Endothelial cell of umbilical vein (primary cell): ENCODE measurements around the gene PYROXD2.

Experiments
- CTCF ChIP-seq, 2 donors: IDR thresholded peaks; 1 replicate in 1 of 2; 2 replicates in 1 of 2; pipeline ENCODE4 v1.5.1; 2011; ENCODE audit warnings: low read length in 2 of 2, mild to moderate bottlenecking in 2 of 2, moderate library complexity in 2 of 2, control low read depth in 1 of 2, inconsistent platforms in 1 of 2, low read depth in 1 of 2; ENCODE audit not compliant: insufficient read depth in 1 of 2; ENCODE audit errors: extremely low read depth in 1 of 2
- POLR2A ChIP-seq: IDR thresholded peaks from 2 replicates; pipeline ENCODE4 v1.6.1; 2012; ENCODE audit warnings: low read depth, mild to moderate bottlenecking, control low read depth, low read length
- POLR2AphosphoS5 ChIP-seq: IDR thresholded peaks from 2 replicates; pipeline ENCODE4 v1.6.1; 2012; ENCODE audit warnings: low read depth, mild to moderate bottlenecking, control low read depth, low read length, moderate library complexity; ENCODE audit not compliant: insufficient read depth
- TF ChIP-seq, protein P1 (sequence below): IDR thresholded peaks from 2 replicates; pipeline ENCODE4 v1.6.1; 2011; ENCODE audit not compliant: insufficient read depth, insufficient read length

- TF ChIP-seq, protein P1, sequence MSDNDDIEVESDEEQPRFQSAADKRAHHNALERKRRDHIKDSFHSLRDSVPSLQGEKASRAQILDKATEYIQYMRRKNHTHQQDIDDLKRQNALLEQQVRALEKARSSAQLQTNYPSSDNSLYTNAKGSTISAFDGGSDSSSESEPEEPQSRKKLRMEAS = no peak
- no peak for TF ChIP-seq CTCF (IDR thresholded peaks at IDR 0.05; ENCODE audit: extremely low read depth in 1 of 2, insufficient read depth in 1 of 2, low read depth in 1 of 2, low read length in 2 of 2)
- no peak for TF ChIP-seq POLR2AphosphoS5
- TF ChIP-seq POLR2A = no peak
These were observed 30.3 kb upstream of the PYROXD2 start for GRCh38 chr10:98445200-98445812.
